Activated CD4-positive, alpha-beta T cell treated with anti-CD3 and anti-CD28 coated beads, Interleukin-2, amount 50 U/mL, for 1 hour (primary cell): Measurements from ENCODE around the gene CDT1.

Experiments used
- DNase-seq: peaks from one replicate; pipeline ENCODE4 v3.0.0-alpha.2; 2020

Gene CDT1

DNA sequence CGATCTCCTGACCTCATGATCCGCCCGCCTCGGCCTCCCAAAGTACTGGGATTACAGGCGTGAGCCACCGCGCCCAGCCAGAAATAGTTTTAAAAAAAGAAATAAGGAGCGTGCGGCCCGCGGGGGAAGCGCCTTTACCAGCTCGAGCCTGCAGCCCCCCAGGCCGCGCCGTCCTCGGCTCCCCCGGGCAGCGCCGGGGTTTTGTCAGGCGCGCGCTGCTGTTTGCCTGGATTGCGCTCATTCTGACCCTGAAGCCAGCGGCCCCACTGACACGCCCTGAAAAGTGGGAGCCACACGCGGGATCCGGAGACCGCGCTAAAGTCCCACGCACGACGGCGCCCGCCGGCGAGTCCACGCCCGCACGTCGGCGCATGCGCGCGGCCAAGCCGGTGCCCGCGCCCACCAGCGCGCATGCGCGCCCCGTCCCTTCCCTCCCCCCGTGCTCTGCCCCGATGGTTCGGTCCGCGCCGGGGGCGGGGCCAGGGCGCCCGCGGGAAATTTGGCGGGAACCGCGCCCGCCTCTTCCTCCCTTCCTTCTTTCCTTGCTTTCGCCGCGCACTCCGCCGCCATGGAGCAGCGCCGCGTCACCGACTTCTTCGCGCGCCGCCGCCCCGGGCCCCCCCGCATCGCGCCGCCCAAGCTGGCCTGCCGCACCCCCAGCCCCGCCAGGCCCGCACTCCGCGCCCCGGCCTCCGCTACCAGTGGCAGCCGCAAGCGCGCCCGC lies at the start of gene CDT1:
Gene CDT1 (plus strand): TSS at position 526 of the 724 bp plus-strand sequence. CDS start 43 bp downstream, at position 569.
- peak; percentile 78 for DNase-seq

DNA sequence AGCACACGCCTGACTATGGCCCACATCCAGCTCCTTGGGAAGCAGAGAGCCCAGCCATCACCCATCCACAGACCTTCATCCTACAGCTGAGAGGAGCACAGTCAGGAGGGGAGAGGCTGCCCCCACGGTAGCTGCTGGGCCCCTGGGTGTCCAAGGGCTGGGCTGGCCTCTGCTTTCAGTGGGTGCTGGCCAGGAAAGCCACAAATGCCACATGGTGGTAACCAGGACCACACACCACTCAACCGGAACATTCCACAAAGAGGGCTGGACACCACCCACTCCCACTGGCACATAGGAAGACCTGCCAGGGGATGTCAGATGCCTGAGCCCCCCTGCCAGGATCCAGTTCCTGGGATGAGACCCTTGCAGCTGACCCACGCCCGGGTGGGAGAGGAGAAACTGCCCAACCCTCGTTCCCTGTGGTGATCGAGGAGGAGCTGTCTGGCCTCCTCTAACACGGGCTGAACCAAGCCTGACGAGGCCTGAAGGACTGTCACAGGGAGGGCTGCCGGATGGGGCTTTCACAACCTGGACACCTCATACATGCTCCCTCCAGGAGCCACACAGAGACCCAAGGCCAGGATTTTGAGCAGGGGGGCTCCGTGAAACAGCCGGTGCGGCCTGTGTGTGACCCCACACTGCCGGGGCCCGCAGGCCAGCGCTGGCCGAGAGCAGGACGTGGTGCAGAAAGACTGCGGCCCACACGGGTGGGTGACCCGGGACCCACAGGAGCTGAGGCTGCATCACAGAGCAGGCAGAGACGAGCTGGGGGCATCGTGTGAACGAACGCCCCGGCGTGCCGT lies 49.3 kb upstream of the CDT1 start:
- no peak for DNase-seq

DNA sequence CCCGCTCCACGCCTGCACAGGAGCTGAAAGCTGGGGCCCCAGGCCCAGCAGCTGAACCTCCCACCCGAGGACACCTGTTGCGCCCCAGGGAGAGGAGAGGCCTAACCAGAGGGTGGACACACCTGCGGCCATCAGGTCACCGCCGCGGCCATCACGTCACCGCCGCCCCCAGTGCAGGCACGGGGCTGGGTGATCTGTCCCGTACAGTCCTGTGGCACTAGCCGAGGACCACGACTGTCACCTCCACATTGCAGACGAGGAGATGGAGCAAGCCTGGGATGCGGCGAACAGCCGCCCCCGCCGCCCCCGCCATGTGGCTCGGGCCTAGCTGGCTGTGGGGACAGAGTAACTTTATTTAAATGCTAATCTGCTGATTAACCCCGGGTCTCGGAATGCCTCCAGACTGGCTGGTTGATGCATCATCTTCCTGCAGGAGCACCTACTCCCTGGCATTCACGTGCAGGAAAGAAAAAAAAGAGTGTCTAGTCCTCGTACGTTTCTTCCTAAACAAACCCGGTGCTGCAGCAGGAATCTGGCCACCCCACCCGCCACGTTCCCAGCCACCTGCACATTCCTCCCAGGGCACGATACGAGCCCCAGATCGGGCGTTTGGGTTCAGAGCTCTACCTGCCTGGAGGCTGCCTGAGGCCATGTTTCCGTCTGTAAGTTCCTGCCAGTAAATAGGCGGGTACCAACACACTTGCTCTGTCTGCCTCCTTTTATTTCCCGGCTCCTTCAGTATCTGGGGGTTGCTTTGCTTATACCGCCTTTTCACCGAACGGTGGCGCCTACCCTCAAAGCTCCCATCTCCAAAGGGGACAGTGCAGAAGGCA lies 48.5 kb upstream of the CDT1 start:
- DNase-seq: no peak

DNA sequence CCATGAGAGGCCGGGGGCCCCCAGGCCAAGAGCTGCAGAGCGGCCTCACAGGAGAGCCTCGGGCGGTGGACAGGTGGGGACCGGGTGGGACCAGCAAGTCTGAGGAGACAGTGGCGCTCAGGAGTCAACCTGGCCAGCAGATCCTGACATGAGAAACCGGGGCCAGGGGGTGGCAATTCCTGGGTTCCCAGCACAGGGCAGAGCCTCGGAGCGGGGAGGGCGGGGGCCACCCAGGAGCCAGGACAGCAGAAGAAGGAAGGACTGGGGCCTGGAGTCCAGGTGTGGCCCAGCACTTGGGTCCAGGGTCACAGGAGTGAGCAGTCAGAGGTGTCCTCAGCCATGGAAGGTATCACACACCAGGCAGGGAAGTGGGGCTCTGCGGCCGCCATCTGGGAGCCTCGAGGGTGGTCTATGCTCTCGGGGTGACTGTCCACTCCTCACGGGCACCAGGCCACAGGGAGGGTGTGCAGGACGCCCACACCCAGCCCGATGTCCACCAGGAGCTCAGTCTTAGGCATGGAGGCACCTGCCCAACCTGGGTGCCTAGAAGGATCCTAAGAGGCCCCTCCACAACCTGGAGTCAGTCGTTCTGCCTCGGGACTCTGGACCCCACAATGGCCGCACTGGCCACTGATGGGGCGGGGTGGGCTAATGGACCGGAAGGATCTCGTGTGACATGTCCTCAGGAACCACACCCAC lies 47.7 kb upstream of the CDT1 start:
- no peak for DNase-seq

DNA sequence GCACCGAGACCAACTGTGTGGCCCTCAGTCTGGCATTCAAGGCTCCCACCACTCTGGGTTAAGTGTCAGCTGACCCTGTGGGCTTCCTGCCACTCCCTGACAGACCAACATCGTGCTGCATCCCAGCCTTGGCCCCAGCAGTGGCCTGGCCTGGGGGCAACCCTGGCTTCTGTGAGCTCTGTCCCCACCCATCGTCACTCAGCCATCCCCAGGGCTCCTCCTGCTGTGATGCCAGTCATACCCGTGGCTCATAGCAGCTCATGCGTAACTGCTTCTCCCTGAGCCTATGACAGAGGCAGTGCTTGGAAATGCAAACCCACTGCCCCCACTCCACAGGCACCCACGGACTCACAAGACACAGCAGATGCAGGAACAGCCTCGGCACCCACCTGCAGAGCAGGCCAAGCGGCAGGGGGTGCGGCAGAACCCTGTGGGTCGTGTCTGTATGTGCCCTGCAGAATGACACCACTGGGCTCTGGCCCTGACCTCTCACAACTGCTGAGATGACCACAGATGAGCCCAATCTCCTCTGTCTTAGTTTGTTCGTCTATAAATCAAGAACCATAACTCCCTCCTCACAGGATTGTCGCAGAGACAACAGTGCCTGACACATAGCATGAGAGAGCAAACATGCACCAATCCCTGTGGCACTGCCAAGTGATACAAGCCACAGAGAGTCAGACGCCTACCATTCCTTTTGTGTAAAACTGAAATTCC lies 45.2 kb upstream of the CDT1 start:
- no peak for DNase-seq

DNA sequence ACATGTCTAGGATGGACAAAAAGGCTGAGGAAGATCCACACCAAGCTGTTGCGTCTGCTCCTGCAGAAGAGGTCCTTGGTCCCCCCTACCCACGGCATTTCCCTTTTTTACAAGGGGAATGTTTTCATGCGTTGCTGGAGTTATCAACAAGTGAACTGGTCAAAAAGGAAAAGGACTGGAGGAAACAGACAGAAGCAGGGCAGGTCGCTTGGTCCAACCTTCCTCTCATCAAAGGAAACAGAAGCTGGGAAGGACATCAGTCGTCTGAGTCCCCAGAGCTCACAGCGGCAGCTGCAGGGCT lies 44.7 kb upstream of the CDT1 start:
- DNase-seq: no peak

DNA sequence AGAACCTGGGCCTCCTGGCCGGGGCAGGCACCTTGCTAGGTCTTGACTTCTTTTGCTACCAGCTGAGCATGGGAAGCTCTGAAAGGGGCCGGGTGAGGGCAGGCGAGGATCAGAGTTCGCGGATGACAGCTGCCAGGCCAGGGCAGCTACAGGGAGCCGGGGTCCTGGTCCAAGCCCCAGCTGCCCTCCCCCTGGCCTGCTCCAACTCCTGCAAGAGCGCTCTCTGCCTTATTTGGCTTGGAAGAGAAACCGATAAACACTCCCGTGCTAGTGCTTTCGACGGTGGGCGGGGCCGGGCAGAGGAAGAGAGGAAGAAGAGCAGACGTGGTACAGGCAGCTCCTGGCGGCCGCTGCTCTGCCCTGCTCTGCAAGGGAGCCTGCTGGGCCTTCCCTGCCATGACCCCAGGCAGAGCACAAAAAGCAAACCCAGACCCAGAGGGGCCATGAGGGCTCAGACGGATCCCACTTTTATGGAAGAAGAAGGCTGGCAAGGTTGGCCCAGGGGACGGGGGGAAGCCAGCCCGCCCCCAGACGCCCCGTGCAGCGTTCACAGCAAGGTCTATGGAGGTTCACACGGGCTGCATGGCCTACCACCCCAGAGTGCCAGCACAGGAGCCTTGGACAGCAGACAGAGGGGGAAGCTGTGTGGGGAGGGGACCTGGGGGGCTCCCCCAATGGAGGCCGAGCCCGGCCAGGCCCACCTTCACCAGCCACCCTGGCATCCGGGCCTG lies 44.2 kb upstream of the CDT1 start:
- DNase-seq: peak; percentile 62

DNA sequence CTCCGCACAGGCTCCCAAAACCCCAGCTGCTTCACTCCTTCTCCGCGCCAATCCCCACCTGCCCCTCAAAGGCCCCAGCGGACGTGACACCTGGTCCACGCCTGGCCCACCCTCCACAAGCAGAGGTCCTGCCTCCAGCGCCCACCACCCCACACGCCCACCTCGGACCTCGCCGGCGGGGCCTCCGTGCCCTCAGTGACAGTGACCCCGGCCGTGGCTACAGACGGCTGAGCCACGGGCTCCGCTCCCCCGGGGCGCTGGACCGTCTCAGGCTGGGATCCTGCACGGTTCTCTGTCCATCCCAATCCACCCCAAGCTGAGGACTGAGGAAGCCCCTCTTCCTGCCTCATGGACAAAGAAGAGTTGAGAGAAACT lies 43.6 kb upstream of the CDT1 start:
- DNase-seq: no peak

DNA sequence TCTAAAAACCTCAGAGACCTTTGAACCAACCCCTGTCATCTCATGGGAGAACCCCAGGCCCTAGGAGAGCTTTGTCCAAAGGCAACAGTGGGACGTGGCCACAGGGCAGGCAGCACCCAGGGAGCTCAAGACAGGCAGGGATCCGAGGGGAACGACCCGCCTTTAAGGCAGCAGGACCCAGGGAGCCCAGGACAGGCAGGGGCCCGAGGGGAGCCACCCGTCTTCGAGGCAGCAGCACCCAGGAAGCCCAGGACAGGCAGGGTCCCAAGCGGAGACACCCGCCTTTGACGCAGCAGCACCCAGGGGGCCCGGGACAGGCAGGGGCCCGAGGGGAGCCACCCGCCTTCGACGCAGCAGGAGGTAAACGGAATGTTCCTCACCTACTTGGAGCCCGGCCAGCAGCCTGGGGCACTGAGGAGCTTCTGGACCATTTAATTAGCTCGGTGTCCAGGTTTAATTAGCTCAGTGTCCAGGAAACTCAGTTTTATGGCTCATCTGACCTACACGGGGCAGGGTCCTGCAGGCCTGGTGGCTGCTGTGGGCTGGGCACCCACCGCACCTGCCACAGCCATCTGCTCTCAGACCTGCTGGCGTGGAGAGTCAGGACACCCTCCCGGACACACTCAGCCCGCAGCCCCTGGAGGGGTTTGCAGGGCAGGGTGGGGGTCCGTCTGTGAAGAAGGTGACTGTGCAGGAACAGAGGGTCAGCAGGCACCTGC lies 43.0 kb upstream of the CDT1 start:
- no peak for DNase-seq

DNA sequence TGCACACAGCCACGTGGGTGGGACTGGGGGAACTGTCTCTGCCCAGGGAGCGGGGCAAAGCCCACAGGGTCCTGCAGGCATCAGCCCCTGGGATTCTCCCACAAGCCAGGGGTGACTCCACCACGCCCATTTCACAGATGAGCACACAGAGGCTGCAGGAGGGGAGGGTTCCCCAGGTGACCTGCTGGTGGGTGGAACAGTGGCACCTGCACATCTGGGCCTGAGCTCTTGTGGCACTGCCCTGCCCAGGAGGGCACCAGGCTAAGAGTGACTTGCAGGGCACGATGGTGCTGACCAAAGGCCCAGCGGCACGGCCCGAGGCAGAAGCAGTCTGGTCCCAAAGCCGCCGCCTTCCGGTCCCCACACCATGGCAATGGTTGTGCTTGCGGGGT lies 42.5 kb upstream of the CDT1 start:
- no peak for DNase-seq

DNA sequence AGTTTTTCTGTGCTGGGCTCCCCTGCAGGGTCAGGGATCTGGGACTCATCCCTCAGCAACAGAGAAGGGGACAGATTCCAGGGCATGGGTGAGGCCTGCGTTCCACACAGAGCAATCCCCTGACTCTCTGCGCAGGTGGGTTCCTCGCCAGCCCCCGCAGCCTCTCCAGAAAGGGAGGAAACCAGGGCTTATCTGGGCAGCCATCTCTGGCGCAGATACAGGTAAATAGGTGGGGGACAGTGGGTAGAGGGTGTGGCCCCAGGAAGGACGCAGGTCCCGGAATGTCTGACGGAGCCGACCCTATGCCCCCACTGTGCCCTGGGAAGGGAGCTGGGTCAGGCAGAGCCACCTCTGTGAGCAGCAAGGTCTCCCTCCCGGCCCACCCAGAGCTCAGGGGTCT lies 41.8 kb upstream of the CDT1 start:
- DNase-seq: no peak

DNA sequence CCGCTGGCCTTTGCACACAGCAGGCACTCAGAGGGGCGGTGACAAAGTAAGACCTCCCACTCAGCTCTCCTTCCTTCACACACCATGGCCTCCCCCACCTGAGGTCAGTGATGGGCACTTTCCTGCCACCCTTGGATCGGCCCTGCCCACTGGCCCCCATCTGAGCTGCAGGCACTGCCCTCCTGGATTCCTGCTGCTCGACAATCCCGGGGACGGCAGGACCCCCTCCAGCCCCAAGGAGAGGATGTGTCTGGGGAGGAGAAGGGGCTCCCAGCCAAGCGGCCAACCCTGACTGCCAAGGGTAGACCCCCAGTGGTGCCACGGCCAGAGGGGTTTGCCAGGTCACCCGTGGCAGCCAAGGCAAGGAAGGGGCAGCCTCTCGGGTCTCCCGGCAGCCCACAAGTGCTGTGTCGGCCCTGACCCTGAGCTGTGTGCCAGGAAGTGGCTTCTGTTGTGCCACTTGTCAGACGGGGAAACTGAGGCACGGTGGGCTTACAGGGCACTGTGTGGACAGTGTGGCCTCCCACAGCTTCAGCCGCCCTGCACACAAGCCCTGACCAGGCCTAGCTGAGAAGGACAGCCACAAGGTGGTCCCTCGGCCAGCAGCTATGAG lies 41.2 kb upstream of the CDT1 start:
- no peak for DNase-seq

DNA sequence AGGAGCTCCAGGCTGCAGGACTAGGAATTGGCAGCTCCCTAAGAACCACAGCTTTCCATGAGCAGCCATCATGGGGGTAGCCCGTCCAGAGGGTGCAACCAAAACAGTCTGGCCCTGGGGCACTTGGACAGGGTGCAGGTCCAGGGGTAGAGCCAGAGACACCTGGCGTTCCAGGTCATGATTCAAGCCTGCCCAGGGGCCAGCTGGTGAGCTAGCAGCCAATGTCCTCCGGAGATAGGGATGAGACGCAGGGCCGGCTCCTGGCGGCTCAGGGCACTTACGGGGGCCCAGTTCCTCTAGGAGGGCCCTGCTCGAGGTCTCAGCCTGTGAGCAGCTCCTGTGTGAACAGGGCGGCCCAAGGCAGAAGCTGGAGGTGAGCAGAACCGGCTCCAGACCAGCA lies 40.6 kb upstream of the CDT1 start:
- no peak for DNase-seq

DNA sequence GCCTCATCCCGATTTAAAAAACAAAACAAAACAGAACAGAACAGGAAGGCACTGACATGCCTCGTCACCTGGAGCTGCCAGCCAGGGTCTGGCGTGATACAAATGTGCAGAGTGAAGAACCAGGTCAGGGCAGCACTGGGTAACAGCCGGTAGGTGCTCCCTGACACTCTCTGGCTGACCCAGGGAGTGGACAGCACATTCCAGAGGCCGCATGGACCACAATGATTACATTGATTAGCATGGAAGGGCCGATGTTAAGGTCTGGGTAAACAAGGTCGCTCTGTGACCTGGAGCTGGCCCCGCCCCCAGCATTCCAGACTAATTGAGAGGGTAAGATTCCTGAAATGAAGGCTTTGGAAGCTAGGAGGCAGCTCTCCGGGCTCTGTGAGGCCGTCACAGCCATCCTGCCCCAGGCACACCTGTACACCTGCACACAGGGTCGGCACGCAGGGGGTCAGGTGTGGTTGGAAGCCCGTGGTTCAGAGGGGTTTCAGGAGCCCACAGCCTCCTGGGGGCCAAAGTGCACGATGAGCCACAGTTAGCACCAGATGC lies 40.0 kb upstream of the CDT1 start:
- no peak for DNase-seq

DNA sequence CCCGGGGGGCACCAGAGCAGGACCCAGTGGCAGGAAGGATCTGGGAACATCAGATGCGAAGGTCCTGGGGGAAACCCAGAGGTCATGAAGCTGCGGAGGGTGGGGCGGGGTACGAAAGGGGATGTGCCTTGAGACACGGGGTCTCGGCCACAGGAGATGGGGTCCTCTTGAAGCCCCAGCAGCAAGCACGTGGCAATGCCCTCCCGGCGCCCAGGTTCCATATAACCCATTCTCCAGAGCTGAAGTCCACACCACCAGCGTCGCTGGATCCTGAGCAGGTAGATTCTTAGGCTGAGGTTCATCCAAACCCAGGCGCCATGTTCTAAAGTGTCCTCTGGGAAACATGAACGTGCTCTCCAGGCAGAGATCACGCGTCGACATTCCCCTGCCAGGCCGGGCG lies 39.5 kb upstream of the CDT1 start:
- DNase-seq: no peak

DNA sequence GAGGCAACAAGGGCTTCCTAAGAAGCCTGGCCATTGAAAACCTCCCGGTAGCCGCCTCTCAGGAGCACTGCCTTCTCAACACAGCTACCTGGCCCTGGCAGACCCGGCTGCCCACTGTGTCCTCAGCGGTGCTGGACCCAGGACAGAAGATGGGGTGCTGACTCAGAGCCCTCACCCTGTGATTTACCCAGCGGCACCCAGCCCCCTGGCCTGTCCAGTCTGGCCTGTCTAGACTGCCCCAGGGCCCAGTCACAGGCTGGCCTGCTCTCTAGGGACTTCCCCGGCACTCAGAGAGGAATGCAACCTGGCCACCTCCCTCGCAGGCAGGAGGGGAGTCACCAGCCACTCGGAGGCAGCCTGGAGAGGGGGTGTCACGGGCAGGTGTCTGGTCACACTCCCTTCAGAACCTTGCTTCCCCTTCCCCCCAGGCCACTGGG lies 38.7 kb upstream of the CDT1 start:
- no peak for DNase-seq

DNA sequence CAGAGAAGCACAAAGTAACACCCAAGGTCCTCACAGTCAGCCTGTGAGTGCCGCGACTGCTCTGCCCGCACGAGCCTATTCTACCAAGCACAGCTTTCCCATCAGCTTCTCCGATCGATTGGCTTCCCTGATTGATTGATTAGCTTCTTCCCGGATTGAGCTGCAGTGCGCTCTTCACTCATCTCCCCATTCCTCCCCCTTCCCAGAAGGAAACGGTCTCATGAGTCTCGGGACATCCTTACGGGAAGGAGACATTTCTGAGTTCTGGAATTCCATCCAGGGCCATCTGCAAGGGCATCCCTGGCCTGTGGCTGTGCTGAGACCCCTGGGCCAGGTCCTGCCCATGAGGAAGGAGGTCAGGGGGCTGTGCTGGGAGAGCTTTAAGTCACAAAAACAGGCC lies 36.6 kb upstream of the CDT1 start:
- no peak for DNase-seq

DNA sequence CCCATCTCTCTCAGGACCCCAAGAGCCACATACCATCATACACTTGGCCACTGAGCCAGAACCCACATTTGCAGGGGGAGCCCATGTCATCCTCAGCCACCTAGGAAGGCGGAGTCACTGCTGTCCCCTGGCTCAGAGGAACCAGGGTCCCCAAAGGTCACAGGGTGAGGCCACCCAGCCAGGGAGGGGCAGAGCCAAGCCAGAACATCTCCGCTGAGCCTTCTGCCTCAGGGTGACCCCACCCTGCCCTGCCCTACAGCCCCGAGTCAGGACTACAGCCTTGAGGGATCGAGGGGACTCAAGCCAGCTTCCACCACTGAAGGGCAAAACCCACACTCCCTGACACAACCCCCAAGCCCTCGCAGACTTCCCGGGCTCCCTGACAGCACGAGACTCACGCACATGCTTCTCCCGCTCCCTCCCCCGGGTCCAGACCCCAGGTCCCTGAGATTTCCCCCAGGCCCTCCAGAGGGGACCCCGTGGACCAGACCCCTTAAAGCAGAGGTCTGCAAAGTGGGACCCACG lies 36.0 kb upstream of the CDT1 start:
- no peak for DNase-seq

DNA sequence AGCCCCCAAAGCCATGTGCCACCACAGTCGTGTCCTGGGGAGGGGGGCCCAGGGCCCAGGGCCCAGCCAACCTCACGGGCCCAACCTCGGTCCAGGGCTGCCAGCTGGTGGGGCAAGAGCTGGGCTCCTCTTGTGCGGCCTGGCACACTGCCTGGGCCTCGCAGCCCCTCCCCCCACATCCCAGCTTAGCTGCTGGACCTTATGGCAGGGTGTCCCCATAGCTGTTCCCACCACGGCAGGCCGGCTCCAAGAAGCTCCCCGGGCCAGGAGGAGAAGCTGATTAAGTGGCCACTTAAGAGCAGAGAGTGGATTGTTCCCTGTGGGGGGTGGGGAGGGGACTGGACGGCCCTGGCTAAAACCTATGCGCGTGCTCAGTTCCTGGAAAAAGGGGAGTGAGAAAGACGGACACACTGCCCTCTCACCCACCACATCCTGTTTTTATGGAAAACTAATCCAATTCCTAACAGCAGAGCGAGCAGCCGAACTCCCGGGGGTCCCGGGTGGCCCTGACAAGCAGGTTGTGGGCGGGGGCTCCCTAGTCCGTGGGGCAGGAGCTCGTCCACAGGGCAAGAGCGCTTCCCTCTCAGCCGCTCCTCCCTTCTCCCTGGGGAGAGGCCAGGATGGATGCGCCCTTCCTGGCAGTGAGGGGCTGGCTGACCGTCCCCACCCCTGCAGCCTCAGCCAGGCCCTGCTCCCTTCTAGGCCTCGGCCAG lies 35.4 kb upstream of the CDT1 start:
- no peak for DNase-seq
